Thyroid gland (tissue), 4 donors: ENCODE data around the gene PALS1.

Source experiments
- CTCF ChIP-seq, 6 experiments: fragments of 200-600 bp in 3 of 6; fragments of 450-650 bp in 3 of 6; sonication (generic) in 3 of 6; IDR thresholded peaks; one replicate each; pipeline ENCODE4 v1.5.1; 2016 to 2019; ENCODE audit warnings: antibody characterized with exemption in 6 of 6, mild to moderate bottlenecking in 2 of 6, inconsistent platforms in 1 of 6, moderate library complexity in 1 of 6
- POLR2A ChIP-seq, 2 donors: fragments of 450-650 bp; IDR thresholded peaks; one replicate each; pipeline ENCODE4 v1.6.1; 2017; ENCODE audit warnings: antibody characterized with exemption in 2 of 2, mild to moderate bottlenecking in 2 of 2, moderate library complexity in 1 of 2

- TF ChIP-seq POLR2A (IDR thresholded peaks at IDR 0.05) (no peak), CTCF (IDR thresholded peaks at IDR 0.05) (no peak)
Measured at GRCh38 chr14:67232621-67233020, 8.6 kb upstream of the PALS1 start.
